Fibroblast of gingiva (primary cell): ENCODE data around the gene EFNA4.
"Not testable (repeated sequence)": the region's sequence is repeated elsewhere in the genome, so short reads cannot be mapped to it uniquely, and the experiment has no call there.

Source experiments
- DNase-seq: peaks from one replicate; pipeline ENCODE4 v3.0.0-alpha.2; 2011; ENCODE audit warnings: low read depth

The EFNA4 gene

DNA sequence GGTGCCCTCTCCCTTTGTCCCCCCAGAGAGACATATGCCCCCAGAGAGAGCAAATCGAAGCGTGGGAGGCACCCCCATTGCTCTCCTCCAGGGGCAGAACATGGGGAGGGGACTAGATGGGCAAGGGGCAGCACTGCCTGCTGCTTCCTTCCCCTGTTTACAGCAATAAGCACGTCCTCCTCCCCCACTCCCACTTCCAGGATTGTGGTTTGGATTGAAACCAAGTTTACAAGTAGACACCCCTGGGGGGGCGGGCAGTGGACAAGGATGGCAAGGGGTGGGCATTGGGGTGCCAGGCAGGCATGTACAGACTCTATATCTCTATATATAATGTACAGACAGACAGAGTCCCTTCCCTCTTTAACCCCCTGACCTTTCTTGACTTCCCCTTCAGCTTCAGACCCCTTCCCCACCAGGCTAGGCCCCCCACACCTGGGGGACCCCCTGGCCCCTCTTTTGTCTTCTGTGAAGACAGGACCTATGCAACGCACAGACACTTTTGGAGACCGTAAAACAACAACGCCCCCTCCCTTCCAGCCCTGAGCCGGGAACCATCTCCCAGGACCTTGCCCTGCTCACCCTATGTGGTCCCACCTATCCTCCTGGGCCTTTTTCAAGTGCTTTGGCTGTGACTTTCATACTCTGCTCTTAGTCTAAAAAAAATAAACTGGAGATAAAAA lies 23.5 kb downstream of the EFNA4 start:
- DNase-seq, result no peak

DNA sequence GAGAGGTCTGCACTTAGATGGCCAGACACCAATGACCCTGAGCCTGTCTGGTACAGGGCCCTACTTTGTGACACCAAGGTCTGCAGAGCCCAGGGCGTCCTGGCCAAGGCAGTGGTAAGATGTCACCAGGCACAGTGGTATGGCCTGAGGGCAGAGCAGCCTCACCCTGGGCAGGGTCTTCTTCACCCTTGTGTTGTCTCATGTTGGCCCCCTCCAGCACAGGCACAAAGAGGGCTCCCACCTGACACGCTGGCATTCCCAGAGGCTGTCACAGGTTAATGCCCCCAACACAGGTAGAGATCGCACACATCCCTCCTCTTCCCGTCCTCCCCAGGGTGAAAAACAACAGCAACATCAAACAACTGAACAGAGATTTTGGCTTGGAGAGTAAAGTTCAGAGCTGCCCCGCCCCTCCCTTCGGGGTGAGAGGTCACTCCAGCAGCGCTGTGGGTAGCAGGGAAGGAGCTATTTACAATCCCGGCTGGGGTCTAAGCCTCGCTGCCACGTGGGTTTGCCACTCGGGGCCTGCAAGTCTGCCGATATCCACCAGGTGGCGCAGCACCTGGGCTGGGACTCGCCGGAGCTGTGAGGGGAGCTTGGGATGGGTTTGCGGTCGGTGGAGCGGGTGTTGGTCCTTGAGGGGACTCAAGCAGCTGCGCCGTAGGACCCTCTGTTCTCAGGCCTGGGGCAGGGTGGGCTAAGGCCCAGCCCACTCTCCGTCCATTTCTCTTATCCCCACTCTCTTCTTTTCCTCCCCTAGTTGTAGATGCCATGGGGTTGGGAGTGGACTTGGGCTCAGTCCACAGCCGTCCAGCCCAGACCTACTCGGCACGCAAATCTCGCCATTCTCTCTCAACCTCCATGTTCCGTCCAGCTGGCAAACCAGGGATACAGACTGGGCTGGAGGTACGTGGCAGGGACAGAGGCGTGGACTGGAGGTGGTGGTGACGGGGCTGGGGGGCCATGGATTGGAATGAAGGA lies 27.8 kb downstream of the EFNA4 start:
- DNase-seq, result peak; percentile 35

DNA sequence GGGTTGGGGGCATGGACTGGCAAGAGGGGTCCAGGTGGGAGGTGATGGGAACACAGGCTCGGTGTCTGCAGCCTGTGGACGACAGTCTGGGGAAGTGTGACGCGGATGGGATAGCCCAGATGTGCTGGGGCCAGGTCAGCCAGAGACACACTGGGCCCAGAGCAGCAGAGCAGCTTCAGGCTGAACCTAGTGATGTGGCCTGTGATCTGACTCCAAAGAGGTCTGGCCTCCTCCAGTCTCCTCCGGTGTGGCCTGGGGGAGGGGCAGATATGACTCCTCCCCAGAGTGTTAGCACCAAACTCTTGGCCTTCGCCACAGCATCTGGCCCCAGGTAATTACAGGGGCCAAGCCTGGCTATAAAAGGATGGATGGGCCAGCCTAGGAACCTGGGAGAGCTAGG lies 28.6 kb downstream of the EFNA4 start:
- no peak for DNase-seq

DNA sequence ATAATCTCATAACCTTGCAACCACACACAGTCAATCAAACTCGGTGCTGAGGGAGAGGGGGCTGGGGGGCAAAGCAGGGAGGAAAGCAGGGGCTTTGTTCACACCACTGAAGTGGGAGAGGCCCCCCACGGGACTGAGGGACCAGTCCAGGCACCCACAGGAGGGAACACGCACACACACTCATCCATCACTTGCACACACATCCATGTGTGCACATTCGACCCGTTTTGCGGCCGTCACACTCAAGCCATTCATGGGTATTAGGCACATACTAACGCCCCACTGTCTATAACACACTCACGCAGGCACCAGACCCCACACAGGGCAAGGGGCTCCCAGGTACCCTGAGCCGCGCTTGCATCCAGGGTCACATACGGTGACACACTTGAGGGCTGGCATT lies 29.1 kb downstream of the EFNA4 start:
- no peak for DNase-seq

DNA sequence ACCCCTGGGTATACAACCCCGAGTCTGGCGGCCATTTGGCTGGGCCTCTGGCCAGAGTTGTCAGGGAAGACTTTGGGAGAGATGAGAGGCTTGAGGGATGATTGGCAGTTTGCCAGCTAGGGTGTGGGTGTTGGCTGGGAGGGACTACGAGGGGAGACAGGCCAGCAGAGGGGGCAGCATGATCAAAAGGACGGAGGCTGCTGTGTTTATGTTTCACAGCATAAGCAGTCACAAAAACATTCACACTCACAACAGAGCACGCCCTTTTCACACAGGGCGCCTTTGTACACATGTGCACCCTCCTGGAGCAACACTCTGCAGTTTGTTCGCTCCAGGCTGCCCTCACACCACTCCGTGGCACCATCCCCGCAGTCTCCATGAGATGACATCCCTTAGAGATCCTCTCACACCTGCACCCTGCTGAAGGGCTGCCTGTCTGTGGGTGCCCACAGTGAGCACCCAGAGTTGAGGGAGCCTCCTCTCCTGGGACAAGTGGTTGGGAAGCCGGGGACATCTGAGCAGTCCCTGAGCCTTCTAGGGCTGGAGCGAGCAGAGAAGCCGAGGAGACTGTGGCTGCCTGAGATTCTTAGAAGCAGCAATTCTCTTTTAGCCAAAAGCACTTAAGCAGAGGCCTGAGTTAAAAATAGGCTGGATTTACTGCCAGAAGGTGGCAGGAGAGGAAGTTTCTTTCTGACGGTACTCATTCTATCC lies 30.5 kb downstream of the EFNA4 start:
- no peak for DNase-seq

DNA sequence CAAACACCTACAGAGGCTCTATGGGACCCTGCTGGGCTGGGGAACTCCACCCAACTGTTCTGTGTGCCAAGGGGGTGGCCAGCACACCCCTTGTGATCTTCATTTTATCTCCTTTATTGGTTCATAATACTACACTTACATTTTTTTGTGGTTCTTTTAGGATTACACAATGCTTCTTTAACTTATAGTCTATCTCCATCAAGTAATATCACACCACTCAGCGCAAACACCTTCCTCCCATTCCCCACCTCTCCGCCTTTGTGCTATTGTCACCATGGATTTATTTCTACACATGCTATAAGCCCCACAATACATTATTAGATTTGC lies 31.0 kb downstream of the EFNA4 start:
- DNase-seq, result no peak

DNA sequence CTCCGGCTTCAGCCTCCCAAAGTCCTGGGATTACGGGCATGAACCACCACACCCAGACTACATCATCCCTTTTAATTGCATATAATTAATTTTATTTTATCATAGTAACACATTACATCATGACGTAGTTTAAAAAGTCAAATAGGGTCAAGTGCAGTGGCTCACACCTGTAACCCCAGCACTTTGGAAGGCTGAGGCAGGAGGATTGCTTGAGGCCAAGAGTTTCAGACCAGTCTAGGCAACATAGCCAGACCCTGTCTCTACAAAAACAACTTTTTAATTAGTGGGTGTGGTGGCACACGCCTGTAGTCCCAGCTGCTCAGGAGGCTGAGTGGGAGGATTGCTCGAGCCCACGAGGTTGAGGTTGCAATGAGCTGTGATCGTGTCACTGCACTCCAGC lies 35.8 kb downstream of the EFNA4 start:
- no peak for DNase-seq

DNA sequence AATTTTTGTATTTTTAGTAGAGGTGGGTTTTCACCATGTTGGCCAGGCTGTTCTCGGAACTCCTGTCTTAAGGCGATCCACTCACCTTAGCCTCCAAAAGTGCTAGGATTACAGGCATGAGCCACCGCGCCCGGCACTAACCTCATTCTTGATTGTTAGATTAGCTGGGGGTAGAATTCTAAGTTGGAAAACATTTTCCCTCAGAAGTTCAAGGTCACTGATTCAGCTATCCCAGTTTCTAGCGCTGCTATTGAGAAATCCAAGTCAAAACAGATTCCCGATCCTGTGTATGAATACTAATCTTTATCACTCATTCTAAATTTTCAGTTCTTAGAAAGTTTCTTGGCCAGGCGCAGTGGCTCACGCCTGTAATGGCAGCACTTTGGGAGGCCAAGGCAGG lies 39.8 kb downstream of the EFNA4 start:
- DNase-seq, result no peak

DNA sequence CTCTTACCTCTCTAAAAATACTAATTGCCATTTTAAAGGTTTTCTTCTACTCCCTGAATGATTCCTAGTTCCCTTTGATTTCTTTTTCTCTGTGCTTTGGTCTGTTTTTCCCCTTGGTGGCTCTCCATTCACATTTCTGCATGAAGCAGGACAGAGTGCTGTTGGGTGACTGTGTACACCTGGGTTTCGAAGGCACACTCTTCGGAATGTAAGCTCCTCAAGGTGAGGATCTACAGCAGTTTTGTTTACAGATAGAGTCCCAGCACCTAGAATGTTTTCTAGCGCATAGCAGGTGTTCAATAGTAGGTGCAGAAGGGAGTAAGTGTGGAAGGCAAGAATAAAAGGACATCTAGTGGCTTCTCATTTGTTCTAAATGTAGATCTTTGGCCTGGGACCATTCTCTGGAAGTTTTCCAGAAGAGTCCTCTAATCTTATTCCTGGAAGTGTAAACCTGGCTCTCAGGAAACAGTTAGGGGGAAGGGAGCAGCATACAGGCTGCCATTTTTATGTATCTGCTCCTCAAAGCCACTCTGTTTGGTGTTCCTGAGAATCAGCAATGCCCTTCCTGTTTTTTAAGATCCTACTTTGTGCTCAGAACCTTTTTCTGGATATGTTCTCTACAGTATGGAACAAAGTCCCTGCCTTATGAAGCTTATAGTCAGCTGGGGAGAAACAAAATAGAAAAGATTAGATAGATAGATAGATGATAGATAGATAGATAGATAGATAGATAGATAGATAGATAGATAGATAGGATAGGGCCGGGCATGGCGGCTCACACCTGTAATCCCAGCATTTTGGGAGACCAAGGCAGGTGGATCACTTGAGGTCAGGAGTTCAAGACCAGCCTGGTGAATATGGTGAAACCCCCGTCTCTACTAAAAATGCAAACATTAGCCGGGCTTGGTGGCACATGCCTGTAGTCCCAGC lies 41.3 kb downstream of the EFNA4 start:
- DNase-seq, result no peak

DNA sequence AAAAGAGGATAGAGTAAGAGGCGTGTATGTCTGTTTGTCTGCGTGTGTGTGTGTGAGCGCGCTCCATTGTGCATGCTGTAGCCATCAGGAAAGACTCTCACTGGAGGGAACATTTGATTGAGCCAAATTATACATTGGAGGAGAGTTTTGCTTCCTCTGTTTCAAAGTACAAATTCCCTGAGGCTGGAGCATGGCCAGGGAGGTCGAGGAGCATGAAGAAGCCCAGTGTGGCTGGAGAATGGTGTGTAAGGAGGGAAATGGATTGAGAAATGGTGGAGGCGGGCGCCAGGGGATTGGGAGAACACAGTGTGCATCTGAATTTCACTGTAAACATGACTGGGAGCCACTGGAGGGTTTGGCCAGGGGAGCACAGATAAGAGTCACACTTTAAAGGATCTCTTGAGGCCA lies 42.1 kb downstream of the EFNA4 start:
- DNase-seq, result peak; percentile 16

DNA sequence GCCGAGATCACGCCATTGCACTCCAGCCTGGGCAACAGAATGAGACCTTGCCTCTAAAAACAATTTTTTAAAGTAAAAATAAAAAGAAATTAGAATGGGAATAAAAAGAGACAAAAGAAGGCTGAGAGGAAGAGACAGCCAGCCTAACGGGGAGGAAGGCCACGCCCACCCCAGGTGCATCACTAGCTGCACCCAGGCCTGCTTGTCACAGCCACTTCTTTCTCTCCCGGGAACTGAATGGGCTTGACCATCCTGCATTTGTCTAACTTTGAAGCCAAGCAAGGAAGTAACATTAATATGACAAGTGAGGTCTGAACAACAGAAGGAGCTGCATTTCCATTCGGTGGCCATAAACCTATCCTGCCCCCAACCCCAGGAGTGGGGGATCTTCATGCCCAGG lies 43.3 kb downstream of the EFNA4 start:
- no peak for DNase-seq

DNA sequence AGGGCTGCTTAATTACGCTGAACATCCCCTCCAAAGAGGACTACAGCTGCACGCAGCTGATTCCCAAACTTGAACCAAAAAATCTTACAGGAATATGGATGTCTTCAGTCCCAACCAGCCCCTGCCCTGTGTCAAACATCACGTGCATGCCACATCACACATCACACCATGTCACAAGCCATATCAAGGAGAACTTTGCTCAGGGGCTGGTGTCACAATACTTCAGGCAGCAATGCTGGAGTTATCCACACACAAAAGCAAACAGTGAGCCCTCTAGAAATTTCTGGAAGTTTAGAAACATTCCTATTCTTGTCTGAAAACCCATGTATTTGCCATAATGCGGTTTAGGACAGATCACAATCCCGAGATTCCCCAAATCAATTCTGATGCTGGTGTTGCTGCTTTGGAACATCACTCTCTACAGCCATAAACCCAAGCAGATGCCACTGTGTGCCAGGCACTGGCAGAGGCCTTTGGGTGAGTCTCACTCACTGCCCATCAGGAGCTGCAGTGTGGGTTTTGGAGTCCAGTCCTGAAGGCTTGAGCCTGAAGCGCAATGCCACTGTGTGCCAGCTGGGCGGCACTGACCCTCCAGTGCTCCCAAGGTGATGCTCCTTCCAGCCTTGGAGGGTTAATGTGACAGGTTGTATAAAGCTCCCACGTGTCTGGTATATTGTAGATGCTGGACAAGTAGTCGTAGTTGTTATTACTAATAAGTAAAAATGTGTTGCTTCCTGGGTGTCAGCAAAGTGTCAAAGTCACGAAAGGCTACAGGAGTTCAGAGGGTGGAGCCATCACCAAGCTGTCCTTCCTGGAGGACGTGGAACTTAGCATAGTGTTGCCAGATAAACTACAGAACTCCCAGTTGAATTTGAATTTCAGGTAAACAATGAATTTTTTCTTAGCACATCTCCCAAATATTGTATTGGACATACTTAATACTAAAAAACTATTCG lies 44.0 kb downstream of the EFNA4 start:
- DNase-seq, result no peak

DNA sequence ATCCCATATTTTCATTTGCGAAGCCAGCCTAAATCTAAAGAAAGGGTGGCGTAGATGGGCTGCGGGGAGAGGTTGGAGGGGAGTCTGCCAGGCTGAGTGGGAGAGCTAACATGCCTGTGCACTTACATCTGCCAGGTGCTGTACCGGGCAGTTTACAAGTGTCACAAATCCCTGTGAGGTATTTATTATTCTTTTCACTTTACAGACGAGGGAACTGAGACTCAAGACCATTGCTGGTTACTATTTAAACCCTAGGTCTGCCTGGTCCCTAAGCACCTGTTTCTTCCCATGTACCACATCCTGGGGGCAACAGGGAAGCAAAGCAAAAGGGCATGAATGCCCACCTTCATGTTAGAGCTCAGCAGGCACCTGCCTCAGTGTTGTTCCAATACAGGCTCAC lies 44.8 kb downstream of the EFNA4 start:
- no peak for DNase-seq

DNA sequence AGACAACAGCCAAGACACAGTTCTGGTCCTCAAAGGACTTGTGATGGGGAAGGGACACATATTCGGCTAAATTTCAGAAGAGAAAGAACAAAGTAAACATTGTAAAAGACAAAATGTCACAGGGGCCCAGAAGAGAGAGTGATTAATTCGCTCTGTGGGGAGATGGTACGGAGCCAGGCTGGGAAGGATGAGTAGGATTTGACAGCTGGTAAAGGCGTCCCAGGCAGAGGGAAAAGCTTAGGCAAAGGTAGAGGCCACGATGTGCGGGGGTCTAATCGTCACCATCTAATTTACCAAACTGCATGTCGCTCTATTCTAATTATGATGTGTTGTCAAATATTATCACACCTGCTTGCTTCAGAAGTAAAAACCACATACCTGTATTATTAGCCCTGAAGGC lies 46.8 kb downstream of the EFNA4 start:
- no peak for DNase-seq

DNA sequence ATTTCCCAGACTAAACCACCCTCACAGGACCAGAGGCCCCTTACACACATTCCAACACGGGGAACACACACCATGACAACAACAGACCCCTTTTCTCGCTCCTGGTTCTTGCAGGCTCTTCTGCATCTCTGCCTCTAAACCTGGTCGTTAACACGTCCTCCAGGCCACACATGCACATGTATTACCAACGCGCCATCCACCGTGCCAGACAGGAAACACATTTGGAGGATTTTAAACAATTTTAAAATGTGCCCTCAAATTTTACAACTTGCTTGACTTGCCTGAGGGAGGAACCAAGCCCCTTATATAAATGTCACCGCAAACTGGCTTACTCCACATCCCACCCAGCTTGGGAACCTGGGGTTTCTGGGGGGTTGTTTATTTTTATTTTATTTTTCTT lies 47.3 kb downstream of the EFNA4 start:
- no peak for DNase-seq

DNA sequence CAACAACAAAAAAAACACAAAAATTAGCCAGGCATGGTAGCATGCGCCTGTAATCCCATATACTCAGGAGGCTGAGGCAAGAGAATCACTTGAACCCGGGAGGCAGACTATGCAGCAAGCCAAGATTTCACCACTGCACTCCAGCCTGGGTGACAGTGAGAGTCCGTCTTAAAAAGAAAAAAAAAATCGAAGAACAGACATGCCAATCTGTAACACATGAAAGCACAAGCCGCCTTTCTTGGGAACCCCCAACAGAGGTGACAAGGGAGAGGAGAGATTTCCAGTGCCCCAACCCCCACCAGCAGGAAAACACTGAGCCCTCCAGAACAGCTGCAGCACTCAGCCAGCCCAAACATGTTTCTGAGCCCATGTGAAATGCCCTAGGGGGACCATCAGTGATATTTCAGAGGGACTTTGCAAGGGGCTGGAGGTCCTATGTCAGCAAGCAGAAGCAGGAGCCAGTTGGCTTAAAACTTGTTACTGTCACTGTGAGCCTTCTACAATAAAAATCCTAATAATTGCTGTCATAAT lies 50.0 kb downstream of the EFNA4 start:
- no peak for DNase-seq

DNA sequence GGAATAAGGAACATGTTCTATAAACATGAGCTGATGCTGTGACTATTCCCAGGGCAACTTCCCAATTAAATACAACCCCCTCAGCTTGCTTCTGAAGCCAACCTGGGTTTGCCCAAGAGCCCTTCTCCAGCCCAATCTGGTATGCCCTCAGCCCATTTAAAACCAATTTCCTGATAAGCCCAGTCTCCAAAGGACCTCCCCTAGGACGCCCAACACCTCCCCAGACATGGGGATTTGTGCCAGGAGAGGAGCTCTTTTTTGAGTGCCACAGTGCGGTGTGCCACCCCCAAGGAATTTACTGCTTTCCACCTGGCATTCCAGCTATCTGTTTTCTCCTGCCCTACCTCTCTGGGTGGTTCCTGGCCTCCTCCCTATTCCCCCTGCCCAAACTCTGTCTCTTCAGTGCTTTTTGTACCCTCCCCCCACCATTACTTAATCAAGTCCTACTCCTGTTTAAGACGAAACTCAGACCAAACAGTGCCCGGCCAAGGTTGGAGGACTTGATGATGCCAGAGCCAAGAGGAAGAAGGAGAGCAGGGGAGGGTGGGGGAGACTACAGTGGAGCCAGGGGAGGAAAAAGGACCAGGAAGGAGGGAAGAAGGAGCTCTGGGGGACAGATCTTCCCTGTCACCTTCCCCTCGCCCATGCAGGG lies 52.7 kb downstream of the EFNA4 start:
- no peak for DNase-seq

DNA sequence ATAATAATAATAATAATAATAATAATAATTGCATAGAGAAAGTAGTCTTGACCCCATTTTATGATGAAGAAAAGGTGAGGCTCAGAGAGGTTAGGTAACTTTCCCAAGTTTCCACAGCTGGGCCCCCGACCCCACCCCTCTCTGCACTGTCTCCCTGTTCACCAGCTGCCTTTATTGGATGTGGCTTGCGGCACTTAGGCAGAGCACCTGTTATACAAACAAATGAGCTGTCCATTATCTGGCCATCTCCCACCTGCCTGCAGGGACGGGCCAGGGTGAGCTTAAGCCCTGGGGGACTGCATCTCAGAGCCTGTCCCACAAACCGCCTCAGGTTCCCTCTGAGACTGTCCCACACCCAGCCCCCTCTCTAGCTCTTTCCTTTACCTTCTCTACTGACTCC lies 54.1 kb downstream of the EFNA4 start:
- no peak for DNase-seq

DNA sequence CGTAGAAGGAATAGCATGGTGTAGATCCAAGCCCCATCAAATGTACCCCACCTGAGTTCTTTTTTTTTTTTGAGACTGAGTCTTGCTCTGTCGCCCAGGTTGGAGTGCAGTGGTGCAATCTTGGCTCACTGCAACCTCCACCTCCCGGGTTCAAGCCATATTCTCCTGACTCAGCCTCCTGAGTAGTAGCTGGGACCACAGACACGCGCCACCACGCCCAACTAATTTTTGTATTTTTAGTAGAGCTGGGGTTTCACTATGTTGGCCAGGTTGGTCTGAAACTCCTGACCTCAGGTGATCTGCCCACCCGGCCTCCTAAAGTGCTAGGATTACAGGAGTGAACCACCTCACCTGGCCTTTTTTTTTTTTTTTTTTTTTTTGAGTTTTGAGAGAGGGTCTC lies 54.5 kb downstream of the EFNA4 start:
- DNase-seq, result not testable (repeated sequence)
